ENCODE results near the gene FALEC. TPM values are rescaled to one million over a fixed set of nuclear protein-coding genes. Genes with fewer than 3 reads are reported as not detected.

Gene FALEC
- total and polyA plus RNA-seq, 9 of the 15 experiments (the other 6 are each of a cell fraction or from before 2014, with no cell fraction given), result 0.15 to 1.8 (median 0.53) TPM; not detected in 5

GRCh38 chr1:150548632-150549495 lies 33.3 kb downstream of the FALEC start, which contains the start of gene ADAMTSL4 (continued):
- TF ChIP-seq XRCC3 (IDR thresholded peaks at IDR 0.05), result no peak
- peak in 1 of 2 experiments; percentile 83; a peak in 2 of 4 replicates for TF ChIP-seq ZNF639 (CRISPR knock-in tag; conservative IDR thresholded peaks at IDR 0.05 in 1 of 2, IDR thresholded peaks at IDR 0.05 in 1 of 2)
- no peak for TF ChIP-seq OTX1 (CRISPR knock-in tag; IDR thresholded peaks at IDR 0.05)
- TF ChIP-seq L3MBTL2 (IDR thresholded peaks at IDR 0.05), result peak; percentile 92
- TF ChIP-seq NFIC (IDR thresholded peaks at IDR 0.05), result 0 out of 2 replicates have a peak, but pooled peaks have one; percentile 8
- no peak for TF ChIP-seq KHSRP (IDR thresholded peaks at IDR 0.05)
- TF ChIP-seq, protein P1, sequence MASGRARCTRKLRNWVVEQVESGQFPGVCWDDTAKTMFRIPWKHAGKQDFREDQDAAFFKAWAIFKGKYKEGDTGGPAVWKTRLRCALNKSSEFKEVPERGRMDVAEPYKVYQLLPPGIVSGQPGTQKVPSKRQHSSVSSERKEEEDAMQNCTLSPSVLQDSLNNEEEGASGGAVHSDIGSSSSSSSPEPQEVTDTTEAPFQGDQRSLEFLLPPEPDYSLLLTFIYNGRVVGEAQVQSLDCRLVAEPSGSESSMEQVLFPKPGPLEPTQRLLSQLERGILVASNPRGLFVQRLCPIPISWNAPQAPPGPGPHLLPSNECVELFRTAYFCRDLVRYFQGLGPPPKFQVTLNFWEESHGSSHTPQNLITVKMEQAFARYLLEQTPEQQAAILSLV (tag; IDR thresholded peaks at IDR 0.05), result no peak
- TF ChIP-seq ZBTB2 (IDR thresholded peaks at IDR 0.05), result no peak
- no peak for TF ChIP-seq MYBL2 (IDR thresholded peaks at IDR 0.05; ENCODE audit: low read depth)
- TF ChIP-seq MYBL2 (CRISPR knock-in tag; IDR thresholded peaks at IDR 0.05; ENCODE audit: borderline replicate concordance), result no peak
- no peak for TF ChIP-seq ZNF436 (CRISPR knock-in tag; IDR thresholded peaks at IDR 0.05)
- peak; percentile 71; the same call in 1 of the 2 replicates for TF ChIP-seq MTA3 (IDR thresholded peaks at IDR 0.05; ENCODE audit: borderline replicate concordance)
- no peak for TF ChIP-seq MEF2A (IDR thresholded peaks at IDR 0.05; ENCODE audit: control insufficient read depth, low read depth, low read length)

All from K562 (cell line).